Colon (tissue), 2 donors: ENCODE results near the gene SLC6A6.

Source experiments
- FAIRE-seq: peaks from 2 replicates; lab custom pipeline; 2012; peaks lifted over from hg19 to GRCh38; lab: Jason Lieb, UNC
- donor health status: control.
- donor health status: control.

Gene SLC6A6

DNA sequence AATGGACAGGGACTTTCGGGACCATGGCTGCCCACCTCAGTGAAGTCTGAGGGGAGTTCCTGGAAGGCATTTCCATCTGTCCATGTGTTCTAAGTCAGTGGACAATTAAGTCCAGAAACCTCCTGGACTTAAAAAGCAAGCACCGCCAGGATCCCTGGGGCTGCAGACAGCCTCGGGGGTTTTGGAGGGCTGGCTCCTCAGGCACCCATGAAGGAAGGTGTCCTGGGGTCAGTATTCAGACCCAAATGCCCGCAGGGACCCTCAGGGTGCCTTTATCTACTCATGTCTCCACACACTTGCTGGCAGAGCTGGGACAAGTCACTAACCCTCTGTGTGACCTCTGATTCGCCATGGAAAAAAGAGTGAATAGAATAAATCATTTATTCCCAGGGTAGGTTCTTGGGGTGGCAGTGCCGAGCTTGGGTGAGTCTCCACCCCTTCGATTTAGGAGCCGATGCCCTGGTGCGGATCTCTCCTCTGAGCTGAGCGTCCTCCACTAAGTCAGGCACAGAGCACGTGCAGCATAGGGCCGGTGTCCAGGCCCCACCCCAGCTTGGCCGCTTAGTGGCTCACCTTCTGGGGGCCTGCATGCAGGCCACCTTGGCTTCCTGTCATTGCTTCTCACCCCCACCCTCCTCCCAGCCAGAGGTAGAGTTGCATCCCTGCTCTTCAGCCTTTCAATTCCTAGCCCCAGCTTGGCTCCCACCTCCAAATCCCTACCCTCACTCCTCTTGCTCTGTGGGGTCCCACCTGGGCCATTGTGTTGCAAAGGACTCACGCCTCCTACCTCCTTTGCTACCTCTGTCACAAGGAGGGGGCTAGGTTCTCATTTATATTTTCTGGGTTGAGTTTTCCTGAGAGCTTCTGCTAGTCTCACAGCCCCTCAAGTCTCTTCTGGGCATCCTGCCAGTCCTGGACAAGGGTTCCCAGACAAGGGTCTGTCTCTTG lies 19.9 kb downstream of the SLC6A6 start:
- no peak for FAIRE-seq

DNA sequence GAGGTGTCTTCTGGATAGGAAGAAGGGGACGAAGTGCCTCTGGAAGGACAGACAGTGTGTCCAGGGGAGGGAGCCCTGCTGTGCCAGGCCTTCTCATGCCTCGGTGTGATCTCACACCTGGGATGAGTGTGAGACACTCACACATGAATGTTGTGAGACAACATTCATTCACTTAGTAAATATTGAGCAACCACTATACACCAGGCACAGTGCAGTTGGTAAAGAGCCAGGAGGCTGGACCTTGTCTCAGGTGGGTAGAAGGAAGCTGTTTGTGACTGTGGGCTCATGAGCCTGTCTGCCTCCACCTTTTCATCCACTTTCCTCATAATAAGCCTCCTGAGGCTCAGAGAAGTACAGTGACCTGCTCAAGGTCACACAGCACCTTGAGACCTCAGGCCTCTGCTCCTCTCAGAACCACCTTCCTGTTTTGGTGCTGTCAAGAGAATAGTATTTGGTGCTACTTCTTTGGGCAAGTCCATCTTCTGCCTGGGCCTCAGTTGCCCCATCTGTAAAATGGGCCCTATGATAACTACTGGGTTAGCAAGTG lies 20.9 kb downstream of the SLC6A6 start:
- no peak for FAIRE-seq

GRCh38 chr3:14423963-14424362 lies 21.6 kb downstream of the SLC6A6 start:
- FAIRE-seq = no peak

DNA sequence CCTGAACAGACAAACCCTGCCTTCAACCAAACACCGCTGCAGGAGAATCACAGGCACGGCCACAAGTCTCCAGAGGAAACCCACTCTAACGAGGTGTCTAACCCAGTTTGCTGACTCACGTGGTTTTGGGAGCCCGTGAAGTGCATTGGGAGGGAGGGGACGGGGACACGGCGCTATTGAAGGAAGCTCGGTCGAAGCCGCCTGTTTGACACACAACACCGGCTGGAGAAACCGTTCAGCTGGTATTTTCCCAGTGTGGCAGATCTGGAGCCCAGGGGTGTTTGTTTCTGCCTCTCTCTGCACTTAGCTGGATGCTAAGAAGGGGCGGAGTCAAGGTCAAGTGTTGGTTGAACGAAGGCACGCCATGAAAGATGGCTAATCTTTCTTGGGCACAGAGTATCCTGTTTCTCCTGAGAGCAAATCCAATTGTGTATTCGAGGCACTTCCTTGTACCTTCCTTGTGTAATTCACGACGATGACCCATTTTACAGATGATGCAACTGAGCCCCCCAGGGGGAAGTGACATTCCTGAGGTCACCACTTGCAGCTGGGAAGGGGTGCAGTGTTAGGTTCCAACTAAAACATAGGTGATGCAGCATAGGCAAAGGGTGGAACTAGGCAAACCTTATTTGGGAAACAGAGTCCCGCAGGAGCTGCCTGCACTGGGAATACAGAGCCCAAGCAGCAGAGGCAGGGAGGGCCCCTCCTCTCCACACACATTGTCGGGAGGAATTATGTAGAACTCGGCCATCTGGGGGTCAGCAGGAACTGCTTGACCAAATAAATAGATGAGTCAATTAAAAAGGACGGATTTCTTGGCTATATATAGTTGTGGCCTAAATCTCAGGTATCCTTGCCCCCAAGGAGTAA lies 22.5 kb downstream of the SLC6A6 start:
- no peak for FAIRE-seq

DNA sequence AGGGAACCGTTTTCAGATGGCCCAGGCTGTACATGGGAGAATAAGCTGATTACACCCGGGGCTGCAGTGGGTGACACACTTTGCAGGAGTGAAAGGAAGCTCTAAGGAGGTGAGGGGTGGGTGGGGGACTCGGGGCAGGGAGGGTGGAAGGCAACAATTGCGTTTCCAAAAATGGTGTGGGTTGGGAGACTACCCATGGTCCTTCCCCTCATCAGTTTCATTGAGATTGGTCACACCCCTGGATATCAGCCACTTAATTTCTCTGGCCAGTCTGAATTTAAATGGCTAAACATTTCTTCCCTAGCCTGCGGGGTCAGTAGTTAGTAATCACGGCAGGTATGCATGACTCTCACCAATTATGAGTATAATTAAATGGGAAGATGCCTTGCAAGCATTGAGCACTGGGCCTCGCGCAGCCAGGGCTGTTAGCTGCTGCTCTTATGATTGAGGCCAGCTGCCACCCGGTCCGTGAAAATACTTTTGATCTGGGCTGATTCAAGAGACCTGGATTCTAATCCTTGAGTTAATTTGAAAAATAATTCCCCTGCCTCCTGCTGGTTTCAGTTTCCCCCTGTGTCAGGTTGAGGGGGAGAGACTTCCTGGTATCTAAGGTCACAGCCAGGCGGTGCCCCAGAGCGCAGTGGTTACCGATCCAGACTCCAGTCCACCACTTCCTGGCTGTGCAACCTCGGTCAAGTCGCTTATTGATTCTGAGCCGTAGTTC lies 23.3 kb downstream of the SLC6A6 start:
- no peak for FAIRE-seq

GRCh38 chr3:14426305-14426620 lies 23.9 kb downstream of the SLC6A6 start:
- FAIRE-seq = no peak

DNA sequence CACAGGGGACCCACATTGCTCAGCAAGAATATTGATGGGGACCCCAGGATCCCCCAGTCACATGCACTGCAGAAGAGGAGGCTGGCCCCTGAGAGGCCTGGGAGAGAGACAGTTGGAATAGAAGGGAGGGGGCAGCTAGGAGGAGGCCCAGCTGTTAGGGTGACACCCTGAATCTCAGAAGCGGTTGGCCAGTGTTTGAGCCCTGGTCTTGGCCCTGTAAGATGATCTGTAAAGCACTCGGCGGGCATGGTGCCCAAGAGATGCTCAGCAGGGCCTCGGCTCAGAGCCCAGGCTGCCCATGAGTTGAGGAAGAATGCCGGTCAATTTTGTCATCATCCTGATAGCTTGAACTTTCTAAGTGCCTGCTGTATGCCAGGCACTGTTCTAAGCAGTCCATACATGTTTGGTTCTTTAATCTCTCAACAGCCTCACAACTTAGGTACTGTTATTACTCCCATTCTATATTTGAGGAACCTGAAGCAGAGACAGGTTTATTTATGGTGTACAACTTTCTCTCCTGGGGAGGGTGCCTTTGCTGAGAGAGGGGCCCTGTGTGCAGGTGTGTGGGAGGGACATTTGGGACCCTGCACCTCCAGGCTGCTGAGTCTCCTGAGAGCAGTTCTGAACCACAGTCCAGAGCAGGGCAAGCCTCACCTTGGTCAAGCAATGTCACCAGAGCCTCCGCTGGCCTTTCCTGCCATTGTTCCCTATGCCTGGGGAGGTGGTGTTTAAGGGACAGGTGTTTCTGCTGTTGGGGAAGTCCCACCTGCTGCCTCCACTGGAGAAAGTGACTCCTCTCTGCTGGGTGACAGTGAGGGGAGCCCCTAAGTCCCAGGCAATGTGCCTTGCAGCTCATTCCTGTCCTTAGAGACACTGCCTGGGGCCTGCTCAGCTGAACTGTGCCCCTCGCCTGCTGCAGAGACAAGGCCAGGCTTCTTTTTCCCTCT lies 26.0 kb downstream of the SLC6A6 start:
- FAIRE-seq = no peak

- FAIRE-seq = no peak
These were observed 26.8 kb downstream of the SLC6A6 start for GRCh38 chr3:14429237-14429636.

DNA sequence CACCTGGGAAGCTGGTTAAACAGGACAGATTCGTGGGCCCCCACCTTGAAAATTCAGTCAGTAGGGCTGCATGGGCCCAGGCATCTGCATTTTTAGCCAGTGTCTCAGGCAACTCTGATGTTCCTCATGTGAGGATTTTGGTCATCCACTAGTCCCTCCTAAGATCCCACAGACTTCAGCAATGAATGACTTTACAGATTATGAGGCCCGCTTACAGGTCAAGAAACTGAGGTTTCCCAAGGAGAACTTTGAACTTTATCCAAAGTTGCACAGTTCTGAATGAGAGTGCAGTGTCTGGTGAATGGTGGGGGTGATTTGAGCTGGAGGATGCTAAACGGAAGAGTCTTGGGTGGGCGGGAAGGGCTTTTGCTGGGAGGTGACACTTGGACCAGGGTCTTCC lies 27.2 kb downstream of the SLC6A6 start:
- FAIRE-seq = no peak

- FAIRE-seq = no peak
These were observed 27.6 kb downstream of the SLC6A6 start for GRCh38 chr3:14430053-14430452.

DNA sequence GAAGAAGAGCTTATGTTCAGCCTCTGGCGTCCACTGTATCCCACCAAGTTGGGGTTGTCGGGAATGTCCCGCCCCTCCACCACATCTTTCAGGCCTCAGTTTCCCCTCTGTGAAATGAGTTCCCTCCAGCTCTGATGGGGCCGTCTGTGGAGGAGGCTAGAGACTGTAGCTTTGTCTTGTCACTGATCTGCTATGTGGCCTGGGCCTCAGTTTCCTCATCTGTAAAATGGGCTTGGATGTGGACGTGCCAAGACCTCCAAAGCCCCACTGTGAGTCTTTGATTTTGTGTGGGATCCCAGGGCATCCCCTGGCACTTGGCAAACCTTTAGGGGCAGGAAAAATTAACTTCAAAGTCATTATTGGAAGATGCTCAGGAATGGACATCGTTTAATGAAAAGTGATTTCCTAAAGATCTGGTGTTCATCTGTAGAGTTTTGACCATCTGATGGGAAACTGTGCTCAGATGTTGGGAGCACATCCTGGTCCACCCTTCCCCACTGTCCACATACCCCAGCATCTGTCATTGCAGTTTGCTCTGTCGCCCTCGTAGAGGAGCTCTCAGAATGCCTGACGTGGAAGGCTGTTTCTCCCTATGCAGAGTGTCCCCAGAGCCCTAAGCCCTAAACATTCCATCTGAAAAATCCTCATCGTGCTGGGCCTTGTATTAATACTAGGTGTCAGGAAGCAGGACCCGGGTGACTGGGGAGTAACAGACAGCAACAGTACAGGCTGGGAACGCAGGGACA lies 28.5 kb downstream of the SLC6A6 start:
- no peak for FAIRE-seq

GRCh38 chr3:14431452-14431916 lies 29.1 kb downstream of the SLC6A6 start:
- no peak for FAIRE-seq

DNA sequence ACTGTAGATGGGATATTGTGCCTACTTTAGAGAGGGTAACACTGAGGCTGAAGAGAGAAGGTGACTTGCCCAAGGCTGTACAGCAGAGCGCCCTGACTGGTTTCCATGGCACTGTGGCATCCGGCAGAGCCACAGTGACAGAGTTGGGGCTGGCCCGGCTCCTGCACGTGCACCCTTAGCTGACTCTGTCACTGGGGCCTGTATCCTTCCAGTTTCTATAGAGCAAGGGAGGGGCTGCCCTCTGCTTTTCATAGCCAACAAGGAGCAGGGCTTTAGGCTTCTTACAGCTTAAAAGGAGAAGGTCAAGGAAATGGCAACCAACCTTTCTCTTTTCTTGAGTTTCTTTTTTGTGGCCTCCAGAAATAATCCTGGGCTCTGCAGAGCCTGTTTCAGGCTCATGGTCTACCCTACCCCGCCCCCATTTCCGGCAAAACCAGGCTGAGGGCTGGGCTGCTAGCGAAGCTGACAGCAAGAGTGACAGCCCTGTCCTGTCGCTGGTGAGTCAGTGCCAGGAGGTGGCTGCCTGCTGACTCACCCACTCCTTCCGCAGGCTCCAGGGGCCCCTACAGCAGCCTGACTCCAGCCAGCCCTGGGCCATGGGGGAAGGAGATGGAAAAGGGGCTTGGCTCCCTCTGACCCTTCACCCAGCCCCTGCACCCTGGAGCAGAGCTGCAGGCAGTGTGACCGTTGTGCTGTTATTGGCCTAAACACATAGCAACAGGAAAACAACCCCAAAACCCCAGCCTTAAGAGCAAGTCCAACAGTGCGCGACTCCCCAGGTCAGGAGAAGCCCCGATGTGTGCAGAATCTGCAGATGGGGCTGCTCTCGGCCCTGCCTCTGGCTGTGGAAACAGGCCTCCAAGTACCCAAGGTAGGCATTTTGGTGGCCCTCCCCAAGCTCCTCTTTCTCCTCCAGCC lies 29.8 kb downstream of the SLC6A6 start:
- no peak for FAIRE-seq

GRCh38 chr3:14433106-14433505 lies 30.7 kb downstream of the SLC6A6 start:
- FAIRE-seq = no peak

DNA sequence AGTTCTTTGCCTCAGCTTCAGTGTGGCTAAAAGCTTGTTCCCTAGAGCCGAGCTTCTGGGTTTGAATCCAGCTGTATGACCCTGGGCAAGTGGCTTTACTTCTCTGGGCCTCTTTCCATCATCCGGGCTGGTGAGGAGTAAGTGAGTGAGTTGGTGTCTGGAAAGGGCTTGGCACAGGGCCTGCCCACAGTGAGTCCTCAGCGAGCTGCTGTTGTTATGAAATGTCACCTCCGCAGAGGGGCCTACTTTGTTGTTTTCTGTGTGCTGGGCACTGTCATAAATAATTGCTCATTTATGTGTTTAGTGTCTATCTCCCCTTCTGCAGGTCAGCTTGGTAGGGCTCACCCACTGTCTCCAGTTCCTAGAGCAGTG lies 31.7 kb downstream of the SLC6A6 start:
- no peak for FAIRE-seq

GRCh38 chr3:14434498-14435151 lies 32.2 kb downstream of the SLC6A6 start:
- no peak for FAIRE-seq

DNA sequence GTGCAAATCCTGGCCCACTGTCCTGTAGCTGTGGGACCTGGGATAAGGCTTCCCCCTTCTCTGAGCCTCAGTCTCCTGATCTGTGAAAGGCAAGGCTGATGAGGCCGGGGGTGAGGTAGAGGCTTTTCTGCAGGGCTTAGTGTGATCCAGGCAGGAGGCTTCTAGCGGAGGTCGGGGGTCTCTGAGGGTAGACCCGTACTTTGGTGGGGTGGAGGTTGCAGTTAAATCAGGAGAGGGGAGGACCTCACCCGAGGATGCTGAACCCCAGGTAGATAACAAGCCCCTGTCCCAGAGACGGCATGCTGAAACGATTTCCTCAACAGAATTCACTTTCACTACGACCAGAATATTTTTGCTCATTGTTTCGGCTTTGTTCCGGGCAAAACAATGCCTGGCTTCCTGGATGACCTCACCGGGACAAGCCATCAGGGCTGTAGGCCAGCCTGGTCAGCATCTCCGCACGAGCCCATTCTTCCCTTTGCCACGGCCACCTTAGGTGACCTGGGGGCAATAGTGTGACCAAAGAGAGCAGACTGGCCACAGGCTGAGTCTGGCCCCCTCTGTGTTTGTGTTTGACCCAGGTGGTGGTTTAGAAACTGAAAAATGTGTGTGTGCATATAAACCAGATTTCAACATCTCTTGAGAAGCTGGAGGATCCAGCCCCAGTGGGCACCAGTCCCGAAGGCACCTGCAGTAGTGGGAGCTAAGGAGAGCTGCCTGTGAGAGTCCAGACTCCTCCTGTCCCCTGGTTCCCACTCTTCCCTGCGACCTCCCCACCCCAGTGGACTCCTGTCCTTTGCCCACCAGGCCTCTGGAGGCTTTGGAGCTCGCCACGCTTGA lies 33.0 kb downstream of the SLC6A6 start:
- FAIRE-seq = no peak

GRCh38 chr3:14436954-14437281 lies 34.5 kb downstream of the SLC6A6 start:
- no peak for FAIRE-seq
